PC-3 (cell line): ENCODE measurements around the gene TMEM164. TPM values are rescaled to one million over a fixed set of nuclear protein-coding genes. Genes with fewer than 3 reads are reported as not detected.

Source experiments
- ATAC-seq: fragments of 200-7000 bp; cut with Tn5 transposase; 2 replicates; pipeline ENCODE4 v1.9.1; 2020; ENCODE audit warnings: mild to moderate bottlenecking, moderate library complexity
- Bru-seq: library from RNA; stranded (reverse); fragments of 400-500 nt; gene quantifications from one replicate; lab custom pipeline; 2021; lab: Mats Ljungman, UMichigan
- BruChase-seq, 2 experiments: library from RNA; stranded (reverse); fragments of 400-500 nt; gene quantifications; one replicate each; lab custom pipeline; 2021; lab: Mats Ljungman, UMichigan
- BruUV-seq: library from RNA; stranded (reverse); fragments of 400-500 nt; replicated peaks from 2 replicates; lab custom pipeline; 2021; lab: Mats Ljungman, UMichigan
- CTCF ChIA-PET: fragments of 300-600 bp; sonication (Branson Sonifier 250); formaldehyde crosslinking; loops from one replicate; lab custom pipeline; 2022; ENCODE audit warnings: antibody characterized with exemption; lab: Charles Lee
- POLR2A ChIA-PET: fragments of 300-600 bp; sonication (Branson Sonifier 250); formaldehyde crosslinking; loops from one replicate; lab custom pipeline; 2022; ENCODE audit warnings: antibody characterized with exemption; ENCODE audit not compliant: unreplicated experiment; lab: Charles Lee
- DNase-seq: peaks from one replicate; pipeline ENCODE4 v3.0.0-alpha.2; 2015
- H2AFZ ChIP-seq: fragments of 300-600 bp; sonication (generic); 2 replicates; pipeline ENCODE4 v1.6.0; 2016; ENCODE audit warnings: antibody characterized with exemption, low read length
- H3F3A ChIP-seq: fragments of 300-600 bp; sonication (generic); one replicate; pipeline ENCODE4 v1.6.0; 2017; ENCODE audit warnings: antibody characterized with exemption, low read length, control low read depth, mild to moderate bottlenecking; ENCODE audit not compliant: unreplicated experiment
- H3K27ac ChIP-seq: fragments of 300-600 bp; sonication (generic); 2 replicates; pipeline ENCODE4 v1.5.1; 2016; ENCODE audit warnings: mild to moderate bottlenecking, low read length
- H3K27me3 ChIP-seq: fragments of 300-600 bp; sonication (generic); 2 replicates; pipeline ENCODE4 v1.6.1; 2016; ENCODE audit warnings: low read length, mixed read lengths
- H3K36me3 ChIP-seq: fragments of 300-600 bp; sonication (generic); 2 replicates; pipeline ENCODE4 v1.6.1; 2016; ENCODE audit warnings: low read depth, mixed run types, low read length, mixed read lengths
- H3K4me1 ChIP-seq: fragments of 300-600 bp; sonication (generic); 2 replicates; pipeline ENCODE4 v1.5.1; 2016; ENCODE audit warnings: low read length; ENCODE audit not compliant: insufficient read depth
- H3K4me2 ChIP-seq: fragments of 300-600 bp; sonication (generic); 2 replicates; pipeline ENCODE4 v1.6.0; 2016; ENCODE audit warnings: low read length
- H3K4me3 ChIP-seq: fragments of 300-600 bp; sonication (generic); 2 replicates; pipeline ENCODE4 v1.5.1; 2016; ENCODE audit warnings: mild to moderate bottlenecking, low read length, mixed read lengths
- H3K79me2 ChIP-seq: fragments of 300-600 bp; sonication (generic); 2 replicates; pipeline ENCODE4 v1.6.1; 2017; ENCODE audit warnings: low read length, mixed read lengths
- H3K9ac ChIP-seq: fragments of 300-600 bp; sonication (generic); 2 replicates; pipeline ENCODE4 v1.6.0; 2016; ENCODE audit warnings: mild to moderate bottlenecking, low read length
- H3K9me2 ChIP-seq: fragments of 300-600 bp; sonication (generic); replicated peaks from 2 replicates; pipeline ENCODE4 v1.6.1; 2016; ENCODE audit warnings: mixed run types, low read length, mixed read lengths
- H3K9me3 ChIP-seq: fragments of 300-600 bp; sonication (generic); 2 replicates; pipeline ENCODE4 v1.6.1; 2016; ENCODE audit warnings: low read length, mixed read lengths
- H4K20me1 ChIP-seq: fragments of 300-600 bp; sonication (generic); 2 replicates; pipeline ENCODE4 v1.6.1; 2016; ENCODE audit warnings: low read length, mixed read lengths
- CTCF ChIP-seq: fragments of 300-600 bp; sonication (generic); conservative IDR thresholded peaks from 2 replicates; pipeline ENCODE4 v1.5.1; 2017; ENCODE audit warnings: antibody characterized with exemption, low read depth, mild to moderate bottlenecking, low read length
- EZH2 ChIP-seq: fragments of 300-600 bp; sonication (generic); IDR thresholded peaks from one replicate; pipeline ENCODE4 v1.6.1; 2017; ENCODE audit warnings: antibody characterized with exemption, mild to moderate bottlenecking, low read length; ENCODE audit not compliant: unreplicated experiment
- EZH2phosphoT487 ChIP-seq: fragments of 300-600 bp; sonication (generic); IDR thresholded peaks from 2 replicates; pipeline ENCODE4 v1.6.1; 2018; ENCODE audit warnings: mild to moderate bottlenecking, antibody characterized with exemption, low read length, borderline replicate concordance
- intact Hi-C: fragments of 100-400 bp; cut with micrococcal nuclease; formaldehyde crosslinking; loops from 2 replicates; pipeline ENCODE4 v1.9.0; 2023
- long read RNA-seq: library from polyadenylated mRNA; unstranded; transcript quantifications from one replicate; pipeline ENCODE4 v2.0.0, GENCODE V29; 2021; ENCODE audit not compliant: unreplicated experiment
- total RNA-seq: library from RNA; depleted of rRNA; stranded (reverse); fragments of >200 nt; gene quantifications from 2 replicates; pipeline ENCODE4 v1.2.3, GENCODE V29; 2014; rRNA removed

Gene TMEM164
- total RNA-seq (23.7 and 26.6 TPM in 2 replicates), Bru-seq, nascent RNA (percentile 70 among the genes with signal in this experiment), BruChase-seq, experiment 1, labeled RNA remaining after a 6-hour chase (percentile 62 among the genes with signal in this experiment), BruChase-seq, experiment 2, labeled RNA remaining after a 2-hour chase (percentile 64 among the genes with signal in this experiment)
- long read RNA-seq, partial matches to known transcripts: 1 of 32 reads
- long read RNA-seq, other reads (novel, unspliced or antisense): 31 of 32 reads

GRCh38 chrX:110002300-110003166, at the start of gene TMEM164:
Gene TMEM164, plus strand, starts transcription at chrX:110003114. Its CDS starts 661 bp downstream, at chrX:110003775.
- no peaks in the 10 kb centered on the region for H3K27me3 ChIP-seq
- peaks cover 31% of the 10 kb centered on the region for H3K4me1 ChIP-seq
- no peaks in the 10 kb centered on the region for H3K9me3 ChIP-seq
- H3K79me2 ChIP-seq: peaks cover 31% of the 10 kb centered on the region
- TF ChIP-seq CTCF (no peak), EZH2 (no peak), EZH2phosphoT487 (no peak)
- ChIA-PET POLR2A (interaction anchor here (0.8 kb wide), 1 partner anchor 288 kb away, joined by 9 read pairs; no protein-coding TSS in a partner anchor), CTCF (no interaction called here)
- no peaks in the 10 kb centered on the region for H3K9me2 ChIP-seq
- intact Hi-C loops: loop anchor here (1.0 to 10.0 kb wide), 3 partner anchors 90 to 412 kb away; no protein-coding TSS in a partner anchor
- H3K4me2 ChIP-seq: peak within 1 kb of the TSS; percentile 98
- H3K4me3 ChIP-seq: peak within 1 kb of the TSS; percentile 92
- DNase-seq (peak; percentile 71), ATAC-seq (peak; percentile 76)
- peak within 1 kb of the TSS; percentile 74 for H3K9ac ChIP-seq
- H4K20me1 ChIP-seq: no peaks in the 10 kb centered on the region
- H3K27ac ChIP-seq: peak within 1 kb of the TSS; percentile 23
- no peaks in the 10 kb centered on the region for H3F3A ChIP-seq
- no TSS peak for BruUV-seq
- peak within 1 kb of the TSS; percentile 90 for H2AFZ ChIP-seq
- H3K36me3 ChIP-seq: no peaks in the 10 kb centered on the region

GRCh38 chrX:109954333-109954732, 48.6 kb upstream of the TMEM164 start:
- no peaks in the 10 kb centered on the region for H3F3A ChIP-seq
- H3K9me3 ChIP-seq: no peaks in the 10 kb centered on the region
- POLR2A ChIA-PET: interaction anchor here (0.5 kb wide), 1 partner anchor 1131 kb away, joined by 3 read pairs; no protein-coding TSS in a partner anchor
- CTCF ChIA-PET: interaction anchor here (1.2 kb wide), 1 partner anchor 43 kb away, joined by 3 read pairs; no protein-coding TSS in a partner anchor
- peak overlapping the region; percentile 46 for H3K27ac ChIP-seq
- peak overlapping the region; percentile 46; the same call in 1 of the 2 replicates for H3K4me2 ChIP-seq
- H3K4me1 ChIP-seq: peaks cover 32% of the 10 kb centered on the region
- H4K20me1 ChIP-seq: no peaks in the 10 kb centered on the region
- intact Hi-C loops: loop anchor here (5.0 kb wide), 1 partner anchor 133 kb away; no protein-coding TSS in a partner anchor
- H3K9ac ChIP-seq: no peak overlapping the region
- no peaks in the 10 kb centered on the region for H3K36me3 ChIP-seq
- no peak overlapping the region for H3K4me3 ChIP-seq
- H3K79me2 ChIP-seq: no peaks in the 10 kb centered on the region
- ATAC-seq (peak; percentile 61), DNase-seq (peak; percentile 57)
- H2AFZ ChIP-seq: no peak overlapping the region
- H3K27me3 ChIP-seq: no peaks in the 10 kb centered on the region
- TF ChIP-seq CTCF (no peak), EZH2 (no peak), EZH2phosphoT487 (no peak)
- no peaks in the 10 kb centered on the region for H3K9me2 ChIP-seq
- BruUV-seq: no TSS peak
